ENCODE data around the gene GATA6. TPM values are rescaled to one million over a fixed set of nuclear protein-coding genes. Genes with fewer than 3 reads are reported as not detected.

Gene GATA6
- total and polyA plus RNA-seq, 2 of the 13 experiments (the other 11 are each of a cell fraction or from before 2014, with no cell fraction given), result 0.84 to 3.2 TPM

GRCh38 chr18:22211657-22212056 is 42.3 kb downstream of the GATA6 start:
- FAIRE-seq, result no peak
- Histone ChIP-seq H3K79me2 (ENCODE audit: insufficient read depth, low read length) (no peaks in the 10 kb centered on the region), H3K9ac (ENCODE audit: insufficient read depth, low read depth, low read length) (no peak overlapping the region), H2AFZ (ENCODE audit: low read length) (no peak overlapping the region), H3K4me1 (ENCODE audit: insufficient read depth, low read length) (peaks cover 9% of the 10 kb centered on the region; the same call in 1 of the 2 replicates), H3K4me3 (replicated peaks in 1 of 3; ENCODE audit: insufficient read depth in 1 of 3, low read depth in 2 of 3, low read length in 3 of 3) (no peak overlapping the region), H3K27ac (ENCODE audit: extremely low read length, insufficient read depth, low read length) (no peak overlapping the region), H3K27me3 (ENCODE audit: control insufficient read depth in 1 of 2, insufficient read depth in 2 of 2, low read length in 2 of 2) (no peaks in the 10 kb centered on the region), H3K4me2 (ENCODE audit: low read depth, low read length) (no peak overlapping the region), H3K9me3 (ENCODE audit: low read length) (no peaks in the 10 kb centered on the region), H3K36me3 (replicated peaks in 1 of 2; ENCODE audit: control insufficient read depth in 1 of 2, insufficient read depth in 2 of 2, low read length in 2 of 2) (no peaks in the 10 kb centered on the region), H4K20me1 (ENCODE audit: insufficient read depth, low read length) (no peaks in the 10 kb centered on the region)
- 24% methylated on average over 2 of the region's 2 CpGs for WGBS (ENCODE audit: low lambda C conversion rate)
- no peak for DNase-seq (ENCODE audit: low spot score)
- POLR2A ChIA-PET, result no interaction called here
- intact Hi-C loops (cut with micrococcal nuclease; ENCODE audit: unreplicated experiment), result loop anchor here (10.0 kb wide), 1 partner anchor 47 kb away; the partner anchor contains the start of gene GATA6
- CTCF ChIA-PET (ENCODE audit: low intra/inter-chr PET ratio, low total read pairs), result no interaction called here
- no TSS peak for BruUV-seq (replicated peaks)
- in situ Hi-C loops (cut with HindIII; ENCODE audit: extremely low pct_ligation_motif_present, low pct_unique_long_range_greater_than_20kb), result no loop called here
- ATAC-seq, result no peak
- TF ChIP-seq GABPB1 (CRISPR knock-in tag; IDR thresholded peaks at IDR 0.05) (no peak), CEBPB (IDR thresholded peaks at IDR 0.05; ENCODE audit: borderline replicate concordance, low read depth, low read length) (no peak), ZNF720 (CRISPR knock-in tag; IDR thresholded peaks at IDR 0.05) (no peak), HHEX (CRISPR knock-in tag; IDR thresholded peaks at IDR 0.05) (no peak), ZBED4 (CRISPR knock-in tag; IDR thresholded peaks at IDR 0.05; ENCODE audit: borderline replicate concordance) (no peak), ELF4 (CRISPR knock-in tag; IDR thresholded peaks at IDR 0.05; ENCODE audit: borderline replicate concordance) (no peak), ETS1 (CRISPR knock-in tag; IDR thresholded peaks at IDR 0.05) (no peak), KLF9 (CRISPR knock-in tag; IDR thresholded peaks at IDR 0.05; ENCODE audit: low read depth) (no peak), ZNF570 (CRISPR knock-in tag; IDR thresholded peaks at IDR 0.05; ENCODE audit: borderline replicate concordance) (no peak), ZKSCAN5 (CRISPR knock-in tag; IDR thresholded peaks at IDR 0.05) (no peak), NR2F1 (CRISPR knock-in tag; IDR thresholded peaks at IDR 0.05) (no peak), MTERF4 (CRISPR knock-in tag; IDR thresholded peaks at IDR 0.05) (no peak), ZNF709 (CRISPR knock-in tag; IDR thresholded peaks at IDR 0.05) (no peak), TAF15 (IDR thresholded peaks at IDR 0.05; ENCODE audit: low read depth, low read length, poor library complexity, severe bottlenecking) (no peak), MEIS2 (CRISPR knock-in tag; IDR thresholded peaks at IDR 0.05) (no peak), JARID2 (CRISPR knock-in tag; IDR thresholded peaks at IDR 0.05; ENCODE audit: insufficient replicate concordance) (no peak), CBFB (CRISPR knock-in tag; IDR thresholded peaks at IDR 0.05) (no peak)
- TF ChIP-seq, protein P1, sequence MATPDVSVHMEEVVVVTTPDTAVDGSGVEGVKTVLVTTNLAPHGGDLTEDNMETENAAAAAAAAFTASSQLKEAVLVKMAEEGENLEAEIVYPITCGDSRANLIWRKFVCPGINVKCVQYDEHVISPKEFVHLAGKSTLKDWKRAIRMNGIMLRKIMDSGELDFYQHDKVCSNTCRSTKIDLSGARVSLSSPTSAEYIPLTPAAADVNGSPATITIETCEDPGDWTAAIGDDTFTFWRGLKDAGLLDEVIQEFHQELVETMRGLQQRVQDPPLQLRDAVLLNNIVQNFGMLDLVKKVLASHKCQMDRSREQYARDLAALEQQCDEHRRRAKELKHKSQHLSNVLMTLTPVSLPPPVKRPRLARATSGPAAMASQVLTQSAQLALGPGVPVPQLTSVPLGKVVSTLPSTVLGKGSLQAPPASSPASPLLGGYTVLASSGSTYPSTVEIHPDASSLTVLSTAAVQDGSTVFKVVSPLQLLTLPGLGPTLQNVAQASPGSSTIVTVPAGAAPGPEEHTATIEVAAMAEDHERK (CRISPR knock-in tag; IDR thresholded peaks at IDR 0.05; ENCODE audit: low read depth), result no peak
